ENCODE measurements around the gene CLDN22.

DNA sequence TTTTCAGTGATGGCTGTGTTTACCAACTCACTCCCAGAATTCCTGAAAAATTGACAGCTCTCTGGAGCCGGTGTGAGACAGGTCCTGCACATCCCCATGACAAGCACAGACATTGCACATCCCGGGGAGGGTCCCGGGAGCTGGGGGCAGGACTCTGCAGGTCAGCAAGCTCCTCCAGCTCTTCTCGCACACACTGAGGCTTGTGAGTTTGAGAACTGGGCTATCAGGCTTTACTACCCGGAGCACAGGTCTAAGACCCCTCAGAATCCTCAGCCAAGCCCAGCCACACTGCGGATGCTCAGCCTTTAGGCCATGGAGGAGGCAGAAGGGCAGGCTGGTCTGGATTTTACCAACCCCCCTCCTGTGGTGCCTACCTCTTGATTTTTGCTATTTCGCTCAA is 7.8 kb upstream of the CLDN22 start:
- TF ChIP-seq POLR2A (IDR thresholded peaks at IDR 0.05; ENCODE audit: low read depth, low read length) (no peak), POLR2AphosphoS5 (IDR thresholded peaks at IDR 0.05; ENCODE audit: low read depth, low read length) (no peak), TAF1 (IDR thresholded peaks at IDR 0.05; ENCODE audit: borderline replicate concordance, low read depth, low read length) (no peak)
